SK-N-SH (cell line): ENCODE results near the gene ABHD4. TPM values are rescaled to one million over a fixed set of nuclear protein-coding genes. Genes with fewer than 3 reads are reported as not detected.

Experiments used
- CTCF ChIA-PET: fragments of 300-600, 350-600 bp; formaldehyde crosslinking; extraction: SDS; loops from one replicate; lab custom pipeline; 2021; lab: Yijun Ruan, JAX
- POLR2A ChIA-PET: fragments of 350-600 bp; sonication (Branson Sonifier 250); formaldehyde crosslinking; extraction: SDS; loops from one replicate; lab custom pipeline; 2020; ENCODE audit warnings: antibody characterized with exemption, inconsistent platforms; lab: Yijun Ruan, JAX
- DNase-seq: peaks from one replicate; pipeline ENCODE4 v3.0.0; 2012
- H2AFZ ChIP-seq: fragments of 200-600 bp; sonication (generic); 2 replicates; pipeline ENCODE4 v1.8.1; 2016; ENCODE audit warnings: antibody characterized with exemption, mild to moderate bottlenecking, low read depth
- H3F3A ChIP-seq: fragments of 200-600 bp; sonication (generic); replicated peaks from 2 replicates; pipeline ENCODE3; 2016; ENCODE audit warnings: antibody characterized with exemption, mild to moderate bottlenecking; ENCODE audit not compliant: insufficient read depth
- H3K27ac ChIP-seq, 2 experiments: fragments of 200-500 bp in 1 of 2; fragments of 200-600 bp in 1 of 2; sonication (Bioruptor generic) in 1 of 2; sonication (generic), shearing (Covaris generic) in 1 of 2; 2 replicates each; pipeline versions ENCODE4 v1.5.1 to v1.6.1; 2014 to 2016; ENCODE audit warnings: low read depth in 2 of 2, inconsistent platforms in 1 of 2, low read length in 1 of 2, mild to moderate bottlenecking in 1 of 2, mixed read lengths in 1 of 2
- H3K27me3 ChIP-seq: fragments of 200-600 bp; sonication (generic), shearing (Covaris generic); 2 replicates; pipeline ENCODE4 v1.6.1; 2016; ENCODE audit warnings: mixed run types; ENCODE audit not compliant: insufficient read depth
- H3K36me3 ChIP-seq, 2 experiments: fragments of 200-500 bp in 1 of 2; fragments of 200-600 bp in 1 of 2; sonication (Bioruptor generic) in 1 of 2; sonication (generic) in 1 of 2; replicated peaks in 1 of 2; 2 replicates each; pipeline versions ENCODE3 to v1.5.1; 2014 to 2016; ENCODE audit warnings: low read length in 1 of 2, mild to moderate bottlenecking in 1 of 2; ENCODE audit not compliant: insufficient read depth in 2 of 2, control insufficient read depth in 1 of 2
- H3K4me1 ChIP-seq, 2 experiments: fragments of 200-500 bp in 1 of 2; fragments of 200-600 bp in 1 of 2; sonication (Bioruptor generic) in 1 of 2; sonication (generic), shearing (Covaris generic) in 1 of 2; 2 replicates each; pipeline versions ENCODE4 v1.5.1 to v1.6.1; 2014 to 2016; ENCODE audit warnings: low read depth in 1 of 2, low read length in 1 of 2, mixed run types in 1 of 2; ENCODE audit not compliant: insufficient read depth in 2 of 2, control insufficient read depth in 1 of 2
- H3K4me2 ChIP-seq: fragments of 200-600 bp; sonication (generic), shearing (Covaris generic); 2 replicates; pipeline ENCODE4 v1.6.1; 2017; ENCODE audit warnings: mixed run types
- H3K4me3 ChIP-seq, 2 experiments: fragments of 200-500 bp in 1 of 2; fragments of 200-600 bp in 1 of 2; sonication (Bioruptor generic) in 1 of 2; sonication (generic), shearing (Covaris generic) in 1 of 2; 2 replicates each; pipeline versions ENCODE4 v1.5.1 to v1.8.1; 2014 to 2016; ENCODE audit warnings: low read depth in 2 of 2, inconsistent platforms in 1 of 2, low read length in 1 of 2, mild to moderate bottlenecking in 1 of 2, mixed read lengths in 1 of 2, moderate library complexity in 1 of 2
- H3K79me2 ChIP-seq: fragments of 200-600 bp; sonication (generic); 2 replicates; pipeline ENCODE4 v1.8.1; 2017; ENCODE audit warnings: mild to moderate bottlenecking; ENCODE audit not compliant: insufficient read depth
- H3K9ac ChIP-seq: fragments of 200-600 bp; sonication (generic); 2 replicates; pipeline ENCODE4 v1.6.1; 2017; ENCODE audit warnings: mixed run types
- H3K9me2 ChIP-seq: fragments of 200-600 bp; sonication (generic); 2 replicates; pipeline ENCODE4 v1.6.1; 2017; ENCODE audit warnings: mixed run types
- H3K9me3 ChIP-seq: fragments of 200-600 bp; sonication (generic); 2 replicates; pipeline ENCODE4 v1.6.1; 2017; ENCODE audit warnings: mixed run types, mild to moderate bottlenecking, moderate library complexity
- H4K20me1 ChIP-seq: fragments of 200-600 bp; sonication (generic); 2 replicates; pipeline ENCODE4 v1.6.1; 2017; ENCODE audit warnings: mild to moderate bottlenecking, mixed run types; ENCODE audit not compliant: insufficient read depth
- ELF1 ChIP-seq: IDR thresholded peaks from 2 replicates; pipeline ENCODE4 v1.4.0; 2012
- EZH2phosphoT487 ChIP-seq: fragments of 200-600 bp; sonication (generic); IDR thresholded peaks from 2 replicates; pipeline ENCODE4 v1.6.1; 2017; ENCODE audit warnings: low read depth, mixed run types, mild to moderate bottlenecking, antibody characterized with exemption, moderate library complexity, borderline replicate concordance
- FOSL2 ChIP-seq: IDR thresholded peaks from 2 replicates; pipeline ENCODE4 v1.4.0; 2012; ENCODE audit warnings: low read depth, mild to moderate bottlenecking, moderate library complexity, borderline replicate concordance
- FOXM1 ChIP-seq: IDR thresholded peaks from 2 replicates; pipeline ENCODE4 v1.4.0; 2012; ENCODE audit warnings: low read depth, mild to moderate bottlenecking
- GATA2 ChIP-seq: sonication (generic); formaldehyde crosslinking; IDR thresholded peaks from 2 replicates; pipeline ENCODE4 v1.5.0; 2020; ENCODE audit warnings: mild to moderate bottlenecking, missing genetic modification reagents
- IRF3 ChIP-seq: fragments of 150-350 bp; IDR thresholded peaks from 2 replicates; pipeline ENCODE4 v1.6.1; 2016; ENCODE audit warnings: mild to moderate bottlenecking, low read depth, low read length
- NFIC ChIP-seq: IDR thresholded peaks from 2 replicates; pipeline ENCODE4 v1.4.0; 2012; ENCODE audit warnings: borderline replicate concordance
- POLR2AphosphoS5 ChIP-seq: IDR thresholded peaks from 2 replicates; pipeline ENCODE4 v1.6.1; 2012; ENCODE audit warnings: low read depth, low read length
- RAD21 ChIP-seq: IDR thresholded peaks from 2 replicates; pipeline ENCODE4 v1.6.1; 2012; ENCODE audit warnings: mild to moderate bottlenecking, low read length
- RFX5 ChIP-seq: IDR thresholded peaks from 2 replicates; pipeline ENCODE4 v1.6.1; 2012; ENCODE audit warnings: mild to moderate bottlenecking, improper control_type of control experiment, low read length
- SMC3 ChIP-seq: IDR thresholded peaks from 2 replicates; pipeline ENCODE4 v1.6.1; 2012; ENCODE audit warnings: low read depth, low read length, improper control_type of control experiment
- TCF12 ChIP-seq: IDR thresholded peaks from 2 replicates; pipeline ENCODE4 v1.4.0; 2012
- YY1 ChIP-seq: IDR thresholded peaks from 2 replicates; pipeline ENCODE4 v1.4.0; 2012; ENCODE audit warnings: low read depth, mild to moderate bottlenecking
- ZBTB33 ChIP-seq: IDR thresholded peaks from 2 replicates; pipeline ENCODE4 v1.4.0; 2012; ENCODE audit warnings: low read depth, borderline replicate concordance
- WGBS: methylation state at CpG from one replicate; pipeline ENCODE4 v1.1.6; 2017; ENCODE audit warnings: low lambda C conversion rate; 5-methylcytosine and 5-hydroxymethylcytosine counted together
- polyA plus RNA-seq, 3 experiments: library from polyadenylated mRNA; depleted of rRNA; stranded (reverse); fragments of >200 nt; gene quantifications; 2 replicates each; pipeline ENCODE4 v1.2.3, GENCODE V29; 2012
- TF ChIP-seq, protein P1 (sequence below): IDR thresholded peaks from 2 replicates; pipeline ENCODE4 v1.6.1; 2012; ENCODE audit warnings: mild to moderate bottlenecking, low read depth, low read length, moderate library complexity
- TF ChIP-seq, protein P2 (sequence below): IDR thresholded peaks from 2 replicates; pipeline ENCODE4 v1.4.0; 2012; ENCODE audit warnings: low read depth, borderline replicate concordance

Gene ABHD4
- polyA plus RNA-seq, 1 of the 3 experiments (the other 2 are of a cell fraction): 15.0 TPM

DNA sequence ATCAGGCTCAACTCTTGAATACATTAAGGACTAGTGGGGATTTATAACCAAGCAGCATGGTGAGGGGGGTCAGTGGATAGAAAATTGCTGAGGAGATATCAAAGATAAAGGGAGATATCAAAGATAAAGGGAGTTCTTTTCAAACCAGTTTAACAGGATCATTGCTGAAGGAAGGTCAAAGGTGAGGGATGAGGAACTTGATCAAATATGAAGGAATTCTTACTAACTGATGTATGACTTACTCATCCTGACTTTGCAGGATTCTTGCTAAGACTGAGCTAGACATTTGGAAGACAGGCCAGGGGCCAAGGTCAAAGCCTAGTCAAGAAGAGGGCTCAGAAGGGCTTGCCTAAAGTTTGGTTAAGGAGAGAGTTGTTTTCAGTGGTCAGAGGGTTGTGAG, 4.8 kb downstream of the ABHD4 start (continued):
- TF ChIP-seq, protein P1, sequence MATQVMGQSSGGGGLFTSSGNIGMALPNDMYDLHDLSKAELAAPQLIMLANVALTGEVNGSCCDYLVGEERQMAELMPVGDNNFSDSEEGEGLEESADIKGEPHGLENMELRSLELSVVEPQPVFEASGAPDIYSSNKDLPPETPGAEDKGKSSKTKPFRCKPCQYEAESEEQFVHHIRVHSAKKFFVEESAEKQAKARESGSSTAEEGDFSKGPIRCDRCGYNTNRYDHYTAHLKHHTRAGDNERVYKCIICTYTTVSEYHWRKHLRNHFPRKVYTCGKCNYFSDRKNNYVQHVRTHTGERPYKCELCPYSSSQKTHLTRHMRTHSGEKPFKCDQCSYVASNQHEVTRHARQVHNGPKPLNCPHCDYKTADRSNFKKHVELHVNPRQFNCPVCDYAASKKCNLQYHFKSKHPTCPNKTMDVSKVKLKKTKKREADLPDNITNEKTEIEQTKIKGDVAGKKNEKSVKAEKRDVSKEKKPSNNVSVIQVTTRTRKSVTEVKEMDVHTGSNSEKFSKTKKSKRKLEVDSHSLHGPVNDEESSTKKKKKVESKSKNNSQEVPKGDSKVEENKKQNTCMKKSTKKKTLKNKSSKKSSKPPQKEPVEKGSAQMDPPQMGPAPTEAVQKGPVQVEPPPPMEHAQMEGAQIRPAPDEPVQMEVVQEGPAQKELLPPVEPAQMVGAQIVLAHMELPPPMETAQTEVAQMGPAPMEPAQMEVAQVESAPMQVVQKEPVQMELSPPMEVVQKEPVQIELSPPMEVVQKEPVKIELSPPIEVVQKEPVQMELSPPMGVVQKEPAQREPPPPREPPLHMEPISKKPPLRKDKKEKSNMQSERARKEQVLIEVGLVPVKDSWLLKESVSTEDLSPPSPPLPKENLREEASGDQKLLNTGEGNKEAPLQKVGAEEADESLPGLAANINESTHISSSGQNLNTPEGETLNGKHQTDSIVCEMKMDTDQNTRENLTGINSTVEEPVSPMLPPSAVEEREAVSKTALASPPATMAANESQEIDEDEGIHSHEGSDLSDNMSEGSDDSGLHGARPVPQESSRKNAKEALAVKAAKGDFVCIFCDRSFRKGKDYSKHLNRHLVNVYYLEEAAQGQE: no peak
- TF ChIP-seq IRF3: no peak
- TF ChIP-seq EZH2phosphoT487: no peak
- TF ChIP-seq GATA2: no peak
- TF ChIP-seq FOSL2: no peak
- TF ChIP-seq YY1: no peak
- TF ChIP-seq NFIC: no peak
- no peak for TF ChIP-seq ZBTB33
- no peak for TF ChIP-seq POLR2AphosphoS5

- no peaks in the 10 kb centered on the region for H3K9me3 ChIP-seq
- H4K20me1 ChIP-seq: no peaks in the 10 kb centered on the region
- peaks cover 18 to 39% of the 10 kb centered on the region in 2 experiments for H3K36me3 ChIP-seq
- WGBS: 86% methylated on average over 6 of the region's 6 CpGs
- ChIA-PET POLR2A (no interaction called here), CTCF (interaction anchor here (1.6 to 1.7 kb wide), 2 partner anchors 36 to 50 kb away, joined by 5 to 6 read pairs; no protein-coding TSS in a partner anchor)
- H3K9ac ChIP-seq: no peak overlapping the region
- TF ChIP-seq, protein P2, sequence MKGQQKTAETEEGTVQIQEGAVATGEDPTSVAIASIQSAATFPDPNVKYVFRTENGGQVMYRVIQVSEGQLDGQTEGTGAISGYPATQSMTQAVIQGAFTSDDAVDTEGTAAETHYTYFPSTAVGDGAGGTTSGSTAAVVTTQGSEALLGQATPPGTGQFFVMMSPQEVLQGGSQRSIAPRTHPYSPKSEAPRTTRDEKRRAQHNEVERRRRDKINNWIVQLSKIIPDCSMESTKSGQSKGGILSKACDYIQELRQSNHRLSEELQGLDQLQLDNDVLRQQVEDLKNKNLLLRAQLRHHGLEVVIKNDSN: no peak
- TF ChIP-seq, protein P1: no peak
- TF ChIP-seq RAD21 (no peak), ELF1 (no peak), SMC3 (no peak), ZBTB33 (no peak), EZH2phosphoT487 (no peak), RFX5 (no peak), TCF12 (no peak), FOXM1 (no peak)
- H3F3A ChIP-seq: no peaks in the 10 kb centered on the region
- H2AFZ ChIP-seq: no peak overlapping the region
- no peaks in the 10 kb centered on the region for H3K9me2 ChIP-seq
- H3K4me1 ChIP-seq: no peaks in the 10 kb centered on the region
- DNase-seq: no peak
- no peak overlapping the region for H3K27ac ChIP-seq
- H3K4me2 ChIP-seq: no peak overlapping the region
- no peak overlapping the region for H3K4me3 ChIP-seq
- H3K27me3 ChIP-seq: no peaks in the 10 kb centered on the region
- no peaks in the 10 kb centered on the region for H3K79me2 ChIP-seq
Observed at GRCh38 chr14:22606380-22606779, 8.3 kb downstream of the ABHD4 start.
